ENCODE results near the gene EFEMP1.

The EFEMP1 gene

DNA sequence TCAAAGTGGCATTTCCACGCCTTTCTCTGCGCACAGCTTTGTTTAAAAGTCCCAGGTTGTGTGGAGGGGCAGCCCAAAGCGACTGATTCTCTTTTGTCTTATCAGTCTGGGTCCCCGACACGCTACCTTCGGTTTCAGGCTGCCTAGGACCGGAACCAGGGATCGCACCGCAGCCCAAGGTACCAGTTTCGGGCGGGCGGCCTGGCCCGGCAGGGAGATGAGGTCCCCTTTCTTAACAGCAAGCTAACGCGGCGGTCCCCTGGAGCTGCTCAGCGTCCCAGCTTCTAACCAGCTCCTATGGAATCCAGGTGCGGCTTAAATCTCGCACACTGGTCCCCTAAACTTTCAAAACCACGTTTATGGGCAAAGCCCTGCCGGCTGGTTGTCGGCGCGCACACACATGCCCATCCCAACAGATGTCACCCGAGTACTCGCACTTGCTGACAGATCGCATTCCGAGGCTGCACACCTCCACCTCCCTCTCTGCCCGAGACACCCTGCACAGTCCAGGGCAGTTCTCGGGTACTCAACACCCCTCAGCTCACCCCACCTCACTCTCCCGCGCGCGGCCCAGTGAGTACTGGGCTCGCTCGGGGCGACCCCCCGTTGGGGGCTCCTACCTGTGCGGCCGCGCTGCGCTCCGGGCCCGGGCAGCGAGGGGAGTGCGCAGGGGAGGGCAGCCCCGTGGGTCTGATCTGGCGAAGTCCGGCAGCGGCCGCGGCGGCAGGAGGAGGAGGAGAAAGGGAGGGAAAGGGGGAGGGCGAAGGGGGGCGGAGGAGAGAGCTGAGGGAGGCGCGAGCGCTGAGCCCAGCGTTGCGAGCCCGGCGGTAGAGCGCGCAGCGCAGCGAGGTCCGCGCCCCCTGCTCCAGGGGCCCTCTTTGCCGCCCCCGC is at the start of gene EFEMP1:
TSS of gene EFEMP1 (minus strand) at position 692 of the 891 bp plus-strand sequence. CDS start 1,342 bp downstream, outside the sequence.
- DNase-seq (ENCODE audit: low read depth), result no peak
- TF ChIP-seq POLR2A (IDR thresholded peaks at IDR 0.05; ENCODE audit: extremely low read depth, insufficient read length) (no peak), MYC (IDR thresholded peaks at IDR 0.05; ENCODE audit: low read depth, low read length) (no peak), MAX (IDR thresholded peaks at IDR 0.05; ENCODE audit: low read depth, low read length) (no peak)
- TF ChIP-seq, protein P1, sequence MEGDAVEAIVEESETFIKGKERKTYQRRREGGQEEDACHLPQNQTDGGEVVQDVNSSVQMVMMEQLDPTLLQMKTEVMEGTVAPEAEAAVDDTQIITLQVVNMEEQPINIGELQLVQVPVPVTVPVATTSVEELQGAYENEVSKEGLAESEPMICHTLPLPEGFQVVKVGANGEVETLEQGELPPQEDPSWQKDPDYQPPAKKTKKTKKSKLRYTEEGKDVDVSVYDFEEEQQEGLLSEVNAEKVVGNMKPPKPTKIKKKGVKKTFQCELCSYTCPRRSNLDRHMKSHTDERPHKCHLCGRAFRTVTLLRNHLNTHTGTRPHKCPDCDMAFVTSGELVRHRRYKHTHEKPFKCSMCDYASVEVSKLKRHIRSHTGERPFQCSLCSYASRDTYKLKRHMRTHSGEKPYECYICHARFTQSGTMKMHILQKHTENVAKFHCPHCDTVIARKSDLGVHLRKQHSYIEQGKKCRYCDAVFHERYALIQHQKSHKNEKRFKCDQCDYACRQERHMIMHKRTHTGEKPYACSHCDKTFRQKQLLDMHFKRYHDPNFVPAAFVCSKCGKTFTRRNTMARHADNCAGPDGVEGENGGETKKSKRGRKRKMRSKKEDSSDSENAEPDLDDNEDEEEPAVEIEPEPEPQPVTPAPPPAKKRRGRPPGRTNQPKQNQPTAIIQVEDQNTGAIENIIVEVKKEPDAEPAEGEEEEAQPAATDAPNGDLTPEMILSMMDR (IDR thresholded peaks at IDR 0.05; ENCODE audit: low read depth, low read length), result no peak
- no peak within 1 kb of the TSS for H3K4me3 ChIP-seq (ENCODE audit: low read depth, low read length)

DNA sequence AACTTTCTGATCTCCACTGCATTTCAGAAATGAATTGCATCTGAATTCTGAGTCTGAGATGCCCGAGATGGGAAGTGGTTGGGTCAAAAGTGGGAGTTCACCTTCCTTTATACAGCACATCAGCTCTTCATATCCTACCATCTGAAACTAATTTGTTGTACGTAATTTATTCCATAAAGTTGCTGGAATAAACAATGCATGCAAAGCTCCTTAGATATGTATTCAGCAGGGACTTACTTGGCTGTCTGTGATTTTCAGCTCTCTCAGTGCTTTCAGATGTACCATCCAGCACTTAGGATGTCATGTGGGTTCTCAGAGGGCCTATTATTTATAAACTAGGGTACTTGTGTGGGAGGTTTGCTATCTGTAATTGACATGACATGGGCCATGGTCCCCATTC is 46.9 kb upstream of the EFEMP1 start:
- DNase-seq (ENCODE audit: low read depth), result no peak
- TF ChIP-seq, protein P1 (IDR thresholded peaks at IDR 0.05; ENCODE audit: low read depth, low read length), result no peak
- TF ChIP-seq MYC (IDR thresholded peaks at IDR 0.05; ENCODE audit: low read depth, low read length) (no peak), MAX (IDR thresholded peaks at IDR 0.05; ENCODE audit: low read depth, low read length) (no peak), POLR2A (IDR thresholded peaks at IDR 0.05; ENCODE audit: extremely low read depth, insufficient read length) (no peak)
- H3K4me3 ChIP-seq (ENCODE audit: low read depth, low read length), result no peak overlapping the region

- TF ChIP-seq, protein P1 (IDR thresholded peaks at IDR 0.05; ENCODE audit: low read depth, low read length), result no peak
- TF ChIP-seq POLR2A (IDR thresholded peaks at IDR 0.05; ENCODE audit: extremely low read depth, insufficient read length) (no peak), MYC (IDR thresholded peaks at IDR 0.05; ENCODE audit: low read depth, low read length) (no peak)
- H3K4me3 ChIP-seq (ENCODE audit: low read depth, low read length), result no peak overlapping the region
- no peak for DNase-seq (ENCODE audit: low read depth)
These were observed 45.4 kb upstream of the EFEMP1 start for GRCh38 chr2:55968941-55969340.

DNA sequence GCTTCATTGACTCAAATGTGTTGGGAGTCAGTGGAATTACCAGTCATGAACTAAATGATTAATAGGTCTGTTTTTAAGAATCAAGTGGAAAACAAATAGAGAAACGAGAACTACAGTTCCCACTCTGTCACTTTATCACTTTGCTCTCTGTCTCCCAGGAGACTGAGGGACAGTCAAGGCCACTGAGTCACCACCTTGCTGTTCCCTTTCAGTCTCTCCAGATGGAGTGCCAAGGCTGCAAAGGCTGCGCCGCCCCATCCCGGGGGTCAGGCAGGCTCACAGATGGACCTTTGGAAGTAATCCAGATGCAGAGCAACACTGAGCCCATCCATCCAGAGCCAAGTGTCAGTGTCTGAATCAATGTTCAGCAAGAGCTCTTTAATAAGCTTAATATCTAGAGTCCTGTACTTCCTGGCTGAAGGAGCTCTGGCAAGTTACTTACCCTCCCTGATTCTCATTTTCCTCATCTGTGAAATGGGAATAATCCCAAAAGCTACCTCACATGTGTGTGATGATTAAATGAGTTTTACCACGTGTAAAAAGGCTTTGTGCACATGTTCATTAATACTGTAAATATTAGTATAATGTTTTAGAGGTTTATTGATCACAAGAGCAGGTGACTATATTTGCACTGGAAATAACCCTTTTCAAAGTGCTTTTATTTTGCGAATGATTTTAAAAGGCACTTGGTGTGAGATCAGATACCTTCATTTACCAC is 43.0 kb upstream of the EFEMP1 start:
- H3K4me3 ChIP-seq (ENCODE audit: low read depth, low read length), result no peak overlapping the region
- TF ChIP-seq MYC (IDR thresholded peaks at IDR 0.05; ENCODE audit: low read depth, low read length) (no peak), MAX (IDR thresholded peaks at IDR 0.05; ENCODE audit: low read depth, low read length) (no peak), POLR2A (IDR thresholded peaks at IDR 0.05; ENCODE audit: extremely low read depth, insufficient read length) (no peak)
- TF ChIP-seq, protein P1 (IDR thresholded peaks at IDR 0.05; ENCODE audit: low read depth, low read length), result no peak
- DNase-seq (ENCODE audit: low read depth), result no peak

- DNase-seq (ENCODE audit: low read depth), result no peak
- H3K4me3 ChIP-seq (ENCODE audit: low read depth, low read length), result no peak overlapping the region
- TF ChIP-seq, protein P1 (IDR thresholded peaks at IDR 0.05; ENCODE audit: low read depth, low read length), result no peak
- no peak for TF ChIP-seq MYC (IDR thresholded peaks at IDR 0.05; ENCODE audit: low read depth, low read length)
These were observed 42.4 kb upstream of the EFEMP1 start for GRCh38 chr2:55965966-55966365.

Measured in NB4 (cell line).